DOHH2 (cell line): ENCODE measurements around the gene HOXA10.

Experiments
- H3F3A ChIP-seq: fragments of 200-600 bp; sonication (generic), shearing (Covaris generic); 2 replicates; pipeline ENCODE4 v1.6.0; 2016; ENCODE audit warnings: antibody characterized with exemption, mild to moderate bottlenecking; ENCODE audit not compliant: control insufficient read depth, insufficient read depth
- H3K27ac ChIP-seq: fragments of 200-600 bp; sonication (generic); 2 replicates; pipeline ENCODE4 v1.5.1; 2014; ENCODE audit warnings: low read depth, mild to moderate bottlenecking, low read length, moderate library complexity
- H3K27me3 ChIP-seq: fragments of 200-600 bp; sonication (generic); 2 replicates; pipeline ENCODE4 v1.6.1; 2014; ENCODE audit warnings: mild to moderate bottlenecking, low read length, mixed read lengths; ENCODE audit not compliant: control insufficient read depth
- H3K36me3 ChIP-seq: fragments of 200-600 bp; sonication (generic); 2 replicates; pipeline ENCODE4 v1.6.1; 2014; ENCODE audit warnings: mild to moderate bottlenecking, low read length, moderate library complexity, mixed read lengths; ENCODE audit not compliant: control insufficient read depth
- H3K4me1 ChIP-seq: fragments of 200-600 bp; sonication (generic); 2 replicates; pipeline ENCODE4 v1.6.1; 2014; ENCODE audit warnings: mild to moderate bottlenecking, low read length, mixed read lengths; ENCODE audit not compliant: control insufficient read depth
- H3K4me2 ChIP-seq: fragments of 200-600 bp; sonication (generic); 2 replicates; pipeline ENCODE4 v1.6.0; 2014; ENCODE audit warnings: mild to moderate bottlenecking, low read length, moderate library complexity
- H3K4me3 ChIP-seq: fragments of 200-600 bp; sonication (generic); 2 replicates; pipeline ENCODE4 v1.5.1; 2014; ENCODE audit warnings: mild to moderate bottlenecking, low read length, mixed read lengths
- H3K79me2 ChIP-seq: fragments of 200-600 bp; sonication (generic); 2 replicates; pipeline ENCODE4 v1.6.1; 2014; ENCODE audit warnings: mild to moderate bottlenecking, low read length, mixed read lengths; ENCODE audit not compliant: control insufficient read depth
- H3K9me2 ChIP-seq: fragments of 200-600 bp; sonication (generic); replicated peaks from 2 replicates; pipeline ENCODE4 v1.6.1; 2014; ENCODE audit warnings: mild to moderate bottlenecking, low read length, mixed read lengths; ENCODE audit not compliant: control insufficient read depth
- H3K9me3 ChIP-seq: fragments of 200-600 bp; sonication (generic); 2 replicates; pipeline ENCODE4 v1.6.1; 2014; ENCODE audit warnings: antibody characterized with exemption, low read length, mixed read lengths; ENCODE audit not compliant: control insufficient read depth, insufficient read depth
- H4K20me1 ChIP-seq: fragments of 200-600 bp; sonication (generic); 2 replicates; pipeline ENCODE4 v1.6.0; 2014; ENCODE audit warnings: low read depth, mild to moderate bottlenecking, antibody characterized with exemption, low read length, moderate library complexity; ENCODE audit not compliant: control insufficient read depth, insufficient read depth
- CTCF ChIP-seq: fragments of 200-600 bp; sonication (generic); IDR thresholded peaks from one replicate; pipeline ENCODE4 v1.5.1; 2014; ENCODE audit warnings: antibody characterized with exemption, mild to moderate bottlenecking, low read depth, low read length; ENCODE audit not compliant: poor library complexity, severe bottlenecking
- EZH2phosphoT487 ChIP-seq: fragments of 200-600 bp; sonication (generic); IDR thresholded peaks from 2 replicates; pipeline ENCODE4 v1.6.1; 2017; ENCODE audit warnings: borderline replicate concordance, mild to moderate bottlenecking, antibody characterized with exemption, low read length, moderate library complexity, mixed read lengths

HOXA10 gene

GRCh38 chr7:27181795-27182275, 7.7 kb upstream of the HOXA10 start:
- H3K4me2 ChIP-seq: no peak overlapping the region
- H3K79me2 ChIP-seq: no peaks in the 10 kb centered on the region
- H3K4me1 ChIP-seq: peaks cover 25% of the 10 kb centered on the region
- H3K9me2 ChIP-seq: no peaks in the 10 kb centered on the region
- no peaks in the 10 kb centered on the region for H3K9me3 ChIP-seq
- no peaks in the 10 kb centered on the region for H4K20me1 ChIP-seq
- no peak overlapping the region for H3K4me3 ChIP-seq
- no peak for TF ChIP-seq CTCF
- TF ChIP-seq EZH2phosphoT487: no peak
- H3K27ac ChIP-seq: no peak overlapping the region
- H3F3A ChIP-seq: no peaks in the 10 kb centered on the region; the same call in 1 of the 2 replicates
- no peaks in the 10 kb centered on the region for H3K36me3 ChIP-seq
- H3K27me3 ChIP-seq: peaks cover 65% of the 10 kb centered on the region

- no peaks in the 10 kb centered on the region for H3F3A ChIP-seq
- H3K79me2 ChIP-seq: no peaks in the 10 kb centered on the region
- no peak overlapping the region for H3K4me3 ChIP-seq
- H3K4me1 ChIP-seq: peaks cover 25% of the 10 kb centered on the region
- no peaks in the 10 kb centered on the region for H3K36me3 ChIP-seq
- peaks cover 54% of the 10 kb centered on the region for H3K27me3 ChIP-seq
- peak overlapping the region; percentile 48; the same call in 1 of the 2 replicates for H3K4me2 ChIP-seq
- TF ChIP-seq CTCF: no peak
- TF ChIP-seq EZH2phosphoT487: no peak
- no peaks in the 10 kb centered on the region for H3K9me3 ChIP-seq
- no peaks in the 10 kb centered on the region for H3K9me2 ChIP-seq
- no peak overlapping the region for H3K27ac ChIP-seq
- no peaks in the 10 kb centered on the region for H4K20me1 ChIP-seq
These were observed 6.6 kb upstream of the HOXA10 start for GRCh38 chr7:27180431-27181420.

- H4K20me1 ChIP-seq: no peaks in the 10 kb centered on the region
- H3K79me2 ChIP-seq: no peaks in the 10 kb centered on the region
- peak overlapping the region; percentile 31 for H3K4me3 ChIP-seq
- H3K4me1 ChIP-seq: peaks cover 23% of the 10 kb centered on the region
- H3K27ac ChIP-seq: no peak overlapping the region
- no peaks in the 10 kb centered on the region for H3K36me3 ChIP-seq
- H3K27me3 ChIP-seq: peaks cover 49% of the 10 kb centered on the region
- TF ChIP-seq CTCF (peak; percentile 99), EZH2phosphoT487 (no peak)
- H3K9me2 ChIP-seq: no peaks in the 10 kb centered on the region
- H3K4me2 ChIP-seq: peak overlapping the region; percentile 48
- H3F3A ChIP-seq: no peaks in the 10 kb centered on the region
- H3K9me3 ChIP-seq: no peaks in the 10 kb centered on the region
These were observed 5.6 kb upstream of the HOXA10 start for GRCh38 chr7:27179503-27180430.
